HCT116 (cell line): ENCODE measurements around the gene C1orf122. TPM values are rescaled to one million over a fixed set of nuclear protein-coding genes. Genes with fewer than 3 reads are reported as not detected.
A peak's percentile ranks its signal among the peaks of the same experiment; 100 is the strongest.

Experiments
- ATAC-seq: fragments of 200-7000 bp; cut with Tn5 transposase; 2 replicates; pipeline ENCODE4 v1.9.1; 2020; ENCODE audit warnings: mild to moderate bottlenecking, moderate library complexity
- BruUV-seq: library from RNA; stranded (reverse); fragments of 400-500 nt; replicated peaks from 2 replicates; lab custom pipeline; 2021; lab: Mats Ljungman, UMichigan
- CTCF ChIA-PET: fragments of 300-600 bp; sonication (Branson Sonifier 250); formaldehyde crosslinking; loops from one replicate; lab custom pipeline; 2021; ENCODE audit warnings: antibody characterized with exemption; lab: Charles Lee
- POLR2A ChIA-PET: fragments of 300-600, 350-600 bp; sonication (Branson Sonifier 250); formaldehyde crosslinking; loops from one replicate; lab custom pipeline; 2021; ENCODE audit warnings: antibody characterized with exemption; lab: Charles Lee
- RAD21 ChIA-PET, 2 experiments: fragments of 300-600 bp; sonication (Branson Sonifier 250); formaldehyde crosslinking; loops; one replicate each; lab custom pipeline; 2023; ENCODE audit warnings: low total read pairs in 2 of 2; ENCODE audit not compliant: uncharacterized antibody in 2 of 2, unreplicated experiment in 2 of 2, low non-redundant PET in 1 of 2; lab: Charles Lee
- DNase-seq: peaks from one replicate; pipeline ENCODE4 v3.0.0-alpha.2; 2010; ENCODE audit warnings: low read depth, low spot score
- H2AFZ ChIP-seq: fragments of 200-600 bp; shearing (Covaris generic), sonication (generic); 2 replicates; pipeline ENCODE4 v1.6.1; 2017; ENCODE audit warnings: low read depth, mixed run types, mixed read lengths, antibody characterized with exemption, low read length; ENCODE audit not compliant: poor library complexity, severe bottlenecking
- H3K27ac ChIP-seq: 2 replicates; pipeline ENCODE4 v1.5.1; 2012; ENCODE audit warnings: low read depth, low read length
- H3K27me3 ChIP-seq: fragments of 200-600 bp; sonication (generic); 2 replicates; pipeline ENCODE4 v1.6.1; 2016; ENCODE audit warnings: mixed run types, low read length, mixed read lengths; ENCODE audit not compliant: insufficient read depth
- H3K36me3 ChIP-seq, 2 experiments: fragments of 200-500 bp in 1 of 2; fragments of 200-600 bp in 1 of 2; sonication (Bioruptor generic) in 1 of 2; sonication (generic) in 1 of 2; 2 replicates each; pipeline versions ENCODE4 v1.5.1 to v1.6.1; 2014 to 2016; ENCODE audit warnings: low read length in 2 of 2, inconsistent platforms in 1 of 2, mixed read lengths in 1 of 2, mixed run types in 1 of 2; ENCODE audit not compliant: insufficient read depth in 2 of 2, control insufficient read depth in 1 of 2
- H3K4me1 ChIP-seq, 2 experiments: fragments of 200-600 bp in 1 of 2; sonication (generic) in 1 of 2; 2 replicates each; pipeline versions ENCODE4 v1.5.1 to v1.6.1; 2012 to 2017; ENCODE audit warnings: low read length in 2 of 2, inconsistent platforms in 1 of 2, mild to moderate bottlenecking in 1 of 2, mixed read lengths in 1 of 2, mixed run types in 1 of 2, moderate library complexity in 1 of 2; ENCODE audit not compliant: insufficient read depth in 2 of 2, control insufficient read depth in 1 of 2
- H3K4me2 ChIP-seq: fragments of 200-600 bp; sonication (generic); 2 replicates; pipeline ENCODE4 v1.6.1; 2017; ENCODE audit warnings: mixed run types, low read length, mixed read lengths
- H3K4me3 ChIP-seq, 2 experiments: fragments of 200-600 bp in 1 of 2; sonication (generic) in 1 of 2; replicated peaks in 1 of 2; 2 replicates each; pipeline ENCODE4 v1.5.1; 2011 to 2016; ENCODE audit warnings: low read length in 2 of 2, control low read depth in 1 of 2, low read depth in 1 of 2, mild to moderate bottlenecking in 1 of 2, mixed read lengths in 1 of 2, mixed run types in 1 of 2
- H3K79me2 ChIP-seq: fragments of 200-600 bp; sonication (generic); 2 replicates; pipeline ENCODE4 v1.6.1; 2017; ENCODE audit warnings: mild to moderate bottlenecking, mixed run types, low read length, moderate library complexity, mixed read lengths; ENCODE audit not compliant: insufficient read depth
- H3K9ac ChIP-seq: fragments of 200-600 bp; sonication (generic); 2 replicates; pipeline ENCODE4 v1.6.1; 2016; ENCODE audit warnings: low read length, mixed read lengths
- H3K9me2 ChIP-seq: fragments of 200-600 bp; sonication (generic), shearing (Covaris generic); 2 replicates; pipeline ENCODE4 v1.6.1; 2017; ENCODE audit warnings: mixed run types, mild to moderate bottlenecking, moderate library complexity; ENCODE audit not compliant: insufficient read depth
- H3K9me3 ChIP-seq, 2 experiments: fragments of 200-500 bp in 1 of 2; fragments of 200-600 bp in 1 of 2; sonication (Bioruptor generic) in 1 of 2; sonication (generic) in 1 of 2; 2 replicates each; pipeline ENCODE4 v1.6.1; 2014 to 2017; ENCODE audit warnings: low read length in 2 of 2, mixed read lengths in 2 of 2, inconsistent platforms in 1 of 2, low read depth in 1 of 2, mild to moderate bottlenecking in 1 of 2, mixed run types in 1 of 2, moderate library complexity in 1 of 2; ENCODE audit not compliant: control insufficient read depth in 1 of 2, insufficient read depth in 1 of 2
- H4K20me1 ChIP-seq: fragments of 200-600 bp; sonication (generic), shearing (Covaris generic); 2 replicates; pipeline ENCODE4 v1.6.1; 2017; ENCODE audit warnings: mixed run types, mild to moderate bottlenecking, moderate library complexity; ENCODE audit not compliant: insufficient read depth
- ATF3 ChIP-seq: IDR thresholded peaks from 2 replicates; pipeline ENCODE4 v1.6.1; 2012
- CBX3 ChIP-seq: IDR thresholded peaks from 2 replicates; pipeline ENCODE4 v1.6.1; 2012; ENCODE audit warnings: low read depth
- CEBPB ChIP-seq: IDR thresholded peaks from 2 replicates; pipeline ENCODE4 v1.6.1; 2012; ENCODE audit warnings: low read depth
- ELF1 ChIP-seq: IDR thresholded peaks from 2 replicates; pipeline ENCODE4 v1.6.1; 2012; ENCODE audit warnings: low read depth, borderline replicate concordance
- EZH2phosphoT487 ChIP-seq: fragments of 200-600 bp; IDR thresholded peaks from 2 replicates; pipeline ENCODE4 v1.6.1; 2018; ENCODE audit warnings: antibody characterized with exemption, borderline replicate concordance
- FOSL1 ChIP-seq: IDR thresholded peaks from 2 replicates; pipeline ENCODE4 v1.6.1; 2012; ENCODE audit warnings: low read depth
- JUND ChIP-seq: IDR thresholded peaks from 2 replicates; pipeline ENCODE4 v1.6.1; 2012
- MAX ChIP-seq: IDR thresholded peaks from 2 replicates; pipeline ENCODE4 v1.6.1; 2012
- POLR2AphosphoS5 ChIP-seq: IDR thresholded peaks from 2 replicates; pipeline ENCODE4 v1.6.1; 2011; ENCODE audit warnings: mild to moderate bottlenecking, low read depth, low read length, moderate library complexity
- RAD21 ChIP-seq: IDR thresholded peaks from 2 replicates; pipeline ENCODE4 v1.6.1; 2012; ENCODE audit warnings: low read depth, mild to moderate bottlenecking
- SP1 ChIP-seq: IDR thresholded peaks from 2 replicates; pipeline ENCODE4 v1.6.1; 2012; ENCODE audit warnings: low read depth
- SRF ChIP-seq: IDR thresholded peaks from 2 replicates; pipeline ENCODE4 v1.6.1; 2012; ENCODE audit warnings: low read depth
- TCF7L2 ChIP-seq: IDR thresholded peaks from 2 replicates; pipeline ENCODE4 v1.7.0; 2011; ENCODE audit warnings: borderline replicate concordance, inconsistent platforms; ENCODE audit not compliant: insufficient read depth, insufficient read length; ENCODE audit errors: extremely low read depth
- YY1 ChIP-seq: IDR thresholded peaks from 2 replicates; pipeline ENCODE4 v1.6.1; 2011; ENCODE audit warnings: low read length, low read depth, moderate library complexity, mild to moderate bottlenecking; ENCODE audit not compliant: insufficient replicate concordance; ENCODE audit errors: extremely low read depth
- ZBTB33 ChIP-seq: IDR thresholded peaks from 2 replicates; pipeline ENCODE4 v1.6.1; 2011; ENCODE audit warnings: mild to moderate bottlenecking, low read length, moderate library complexity; ENCODE audit not compliant: insufficient replicate concordance; ENCODE audit errors: extremely low read depth
- ZFX ChIP-seq: fragments of 450-650 bp; IDR thresholded peaks from 2 replicates; pipeline ENCODE4 v1.6.1; 2017
- ZNF274 ChIP-seq: fragments of 200-500 bp; sonication (Bioruptor generic); IDR thresholded peaks from 2 replicates; pipeline ENCODE4 v1.6.1; 2014; ENCODE audit warnings: mild to moderate bottlenecking, low read depth, low read length, inconsistent platforms
- intact Hi-C: fragments of 100-400 bp; cut with micrococcal nuclease; formaldehyde crosslinking; loops from 2 replicates; pipeline ENCODE4 v1.10.0; 2022
- total RNA-seq: library from RNA; stranded (reverse); gene quantifications from one replicate; pipeline ENCODE4 v1.2.1, GENCODE V29; 2021; ENCODE audit not compliant: unreplicated experiment

The C1orf122 gene
- total RNA-seq, 1 experiment from 2014 or later, result 34.2 TPM

- no TSS peak for BruUV-seq
- no peak overlapping the region for H3K9ac ChIP-seq
- H3K4me1 ChIP-seq, result peaks cover 7 to 22% of the 10 kb centered on the region in 2 experiments
- H3K79me2 ChIP-seq, result peaks cover 16% of the 10 kb centered on the region
- DNase-seq (no peak), ATAC-seq (no peak)
- H3K9me2 ChIP-seq, result no peaks in the 10 kb centered on the region
- no peak overlapping the region for H2AFZ ChIP-seq
- no peaks in the 10 kb centered on the region for H3K9me3 ChIP-seq
- intact Hi-C loops, result loop anchor here (5.0 kb wide), 1 partner anchor 163 kb away; no protein-coding TSS in a partner anchor
- peaks cover 9 to 12% of the 10 kb centered on the region in 2 experiments; a peak in 3 of 4 replicates for H3K36me3 ChIP-seq
- CTCF ChIA-PET, result no interaction called here
- H3K4me3 ChIP-seq, result no peak overlapping the region
- no peaks in the 10 kb centered on the region; the same call in 1 of the 2 replicates for H4K20me1 ChIP-seq
- RAD21 ChIA-PET, result no interaction called here
- H3K27ac ChIP-seq, result no peak overlapping the region
- H3K27me3 ChIP-seq, result no peaks in the 10 kb centered on the region
- H3K4me2 ChIP-seq, result no peak overlapping the region
- POLR2A ChIA-PET, result no interaction called here
- TF ChIP-seq CBX3 (no peak), FOSL1 (no peak), ATF3 (no peak), POLR2AphosphoS5 (no peak), MAX (no peak), RAD21 (no peak), EZH2phosphoT487 (no peak), TCF7L2 (no peak), ELF1 (no peak), SP1 (no peak), ZFX (no peak), CEBPB (no peak)
Observed at GRCh38 chr1:37814252-37814651, 6.7 kb downstream of the C1orf122 start.

GRCh38 chr1:37817481-37817880 is 9.9 kb downstream of the C1orf122 start:
- ATAC-seq (peak; percentile 63), DNase-seq (no peak)
- Histone ChIP-seq H3K9ac (no peak overlapping the region), H3K9me2 (no peaks in the 10 kb centered on the region), H3K4me3 (no peak overlapping the region), H2AFZ (no peak overlapping the region), H3K79me2 (no peaks in the 10 kb centered on the region), H3K27ac (no peak overlapping the region), H3K4me1 (no peaks in the 10 kb centered on the region), H3K27me3 (no peaks in the 10 kb centered on the region), H3K4me2 (no peak overlapping the region), H3K9me3 (no peaks in the 10 kb centered on the region), H4K20me1 (no peaks in the 10 kb centered on the region), H3K36me3 (peaks cover 29 to 32% of the 10 kb centered on the region in 2 experiments; a peak in 3 of 4 replicates)
- ChIA-PET CTCF (no interaction called here), POLR2A (no interaction called here), RAD21 (no interaction called here)
- BruUV-seq, result no TSS peak
- TF ChIP-seq ZNF274, result no peak
- TF ChIP-seq ZFX, result no peak
- TF ChIP-seq RAD21, result no peak
- TF ChIP-seq SRF, result no peak
- TF ChIP-seq ZBTB33, result no peak
- TF ChIP-seq CEBPB, result no peak
- TF ChIP-seq JUND, result no peak
- no peak for TF ChIP-seq ELF1
- TF ChIP-seq ATF3, result no peak
- no peak for TF ChIP-seq FOSL1
- TF ChIP-seq EZH2phosphoT487, result no peak
- no peak for TF ChIP-seq MAX
- no peak for TF ChIP-seq SP1
- TF ChIP-seq YY1, result no peak
- intact Hi-C loops, result no loop called here
